ENCODE measurements around the gene FAM174B. TPM values are rescaled to one million over a fixed set of nuclear protein-coding genes. Genes with fewer than 3 reads are reported as not detected.

The FAM174B gene
- total RNA-seq, 1 donor from 2014 or later = 3.1 TPM

DNA sequence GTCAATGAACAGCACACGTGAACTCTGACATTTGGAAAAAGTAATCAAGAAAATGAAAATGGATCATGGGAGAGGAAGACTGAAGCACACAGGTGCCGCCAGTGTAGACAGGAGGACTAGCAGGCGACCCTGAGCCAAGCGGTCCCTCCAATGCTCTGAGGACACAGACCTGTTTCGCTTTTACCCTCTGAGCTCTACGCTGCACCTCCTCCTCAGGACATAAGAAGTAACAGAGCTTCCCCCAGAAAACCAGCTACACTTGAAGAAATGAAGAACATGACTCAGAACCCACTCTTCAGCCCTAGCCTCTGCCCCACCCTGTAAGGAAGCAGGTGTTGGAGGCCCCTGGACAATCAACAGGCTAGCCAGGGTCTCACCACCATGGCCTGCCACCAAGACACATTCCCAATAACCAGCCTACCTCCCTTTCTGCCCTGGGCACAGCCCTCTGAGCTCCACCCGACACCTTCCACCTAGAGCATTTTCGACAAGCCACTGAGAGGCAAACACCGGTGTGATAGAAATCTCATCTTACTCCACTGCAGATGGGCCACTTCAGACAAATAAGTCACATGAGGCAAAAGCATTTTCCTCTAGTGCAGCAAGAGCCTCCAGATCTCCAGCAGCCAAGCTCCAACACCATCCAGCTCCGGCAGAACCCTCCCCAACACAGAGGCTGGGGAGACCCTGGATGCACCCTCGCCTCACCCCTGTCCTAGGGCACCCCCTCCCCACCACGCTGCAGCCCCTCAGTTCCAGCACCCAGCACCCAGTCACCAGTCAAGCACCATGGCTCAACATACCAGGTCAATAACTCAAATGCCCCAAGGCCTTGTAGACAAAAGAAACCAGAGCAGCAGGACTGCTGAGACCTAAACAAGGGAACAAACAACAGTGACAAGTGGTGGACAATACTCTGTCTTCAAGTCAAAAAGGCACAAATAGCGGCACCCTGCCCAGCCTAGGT is 11.4 kb downstream of the FAM174B start:
- intact Hi-C loops (cut with micrococcal nuclease) = no loop called here

DNA sequence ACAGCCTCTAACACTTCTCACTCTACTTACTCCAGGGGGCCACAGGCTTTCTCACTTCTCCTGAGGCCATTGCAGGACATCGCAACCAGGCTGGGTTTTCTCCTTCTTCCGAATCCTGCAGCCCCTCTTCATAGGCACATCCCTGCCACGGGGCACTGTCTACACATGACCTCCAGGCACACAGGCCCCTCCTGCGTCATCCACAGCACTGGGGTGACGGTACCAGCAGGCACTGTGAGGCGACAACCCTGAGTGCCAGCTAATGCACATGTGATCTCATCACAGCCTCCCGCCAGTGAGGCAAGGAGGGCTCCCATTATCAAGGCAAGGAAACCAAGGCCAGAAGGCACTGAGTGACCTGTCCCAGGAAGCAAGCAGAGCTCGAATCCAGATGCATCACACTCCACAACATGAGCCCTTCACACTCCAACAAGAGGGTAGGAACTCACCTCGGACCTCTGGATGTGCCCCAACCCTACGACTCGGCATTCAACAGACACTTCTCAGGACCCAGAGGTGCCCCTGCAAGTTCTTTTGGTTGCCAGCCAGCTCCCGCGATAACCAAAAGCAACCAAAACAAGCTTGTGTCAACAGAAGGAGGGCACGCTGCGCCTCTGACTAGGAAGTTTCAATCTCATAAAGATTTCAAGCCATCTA is 16.7 kb downstream of the FAM174B start:
- intact Hi-C loops (cut with micrococcal nuclease) = no loop called here

DNA sequence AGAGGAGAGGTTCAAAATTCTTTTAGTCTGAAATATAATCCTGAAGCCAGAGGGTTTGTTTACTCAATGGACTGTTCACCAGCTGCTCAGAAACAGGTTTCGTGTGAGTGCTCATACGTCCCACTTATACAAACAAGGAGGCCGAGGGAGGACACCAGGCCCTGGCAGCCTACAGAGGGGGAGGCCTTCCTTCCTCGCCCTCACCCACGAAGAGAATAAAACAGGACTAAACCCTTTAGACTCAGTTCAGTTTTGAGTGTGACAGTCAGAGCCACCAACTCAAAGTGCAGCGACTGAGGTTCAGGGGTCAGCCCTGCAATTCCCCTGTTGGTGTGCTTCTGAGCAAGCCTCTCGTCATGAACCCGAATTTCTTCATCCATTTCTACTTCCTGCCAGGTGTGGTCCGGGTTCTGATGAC is 17.3 kb downstream of the FAM174B start:
- intact Hi-C loops (cut with micrococcal nuclease) = no loop called here

DNA sequence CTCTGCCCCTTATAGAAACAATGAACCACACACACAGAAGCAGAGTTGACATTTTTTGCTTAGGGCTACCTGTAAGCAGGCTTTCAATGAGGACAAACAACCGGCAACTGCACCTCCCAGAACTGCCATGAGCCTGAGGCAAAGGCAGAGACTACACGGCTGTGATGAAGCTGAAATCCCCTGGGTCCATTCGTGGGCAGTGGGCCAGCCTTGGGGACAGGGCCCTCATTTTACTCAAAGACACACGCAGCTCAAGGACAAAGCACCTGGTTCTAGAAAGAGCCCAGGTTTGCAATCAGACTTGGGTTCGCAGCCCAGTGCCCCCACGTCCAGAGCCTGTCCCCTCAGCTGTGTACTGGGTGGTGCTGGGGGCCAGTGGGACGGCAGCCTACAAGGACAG is 17.9 kb downstream of the FAM174B start:
- intact Hi-C loops (cut with micrococcal nuclease) = no loop called here

DNA sequence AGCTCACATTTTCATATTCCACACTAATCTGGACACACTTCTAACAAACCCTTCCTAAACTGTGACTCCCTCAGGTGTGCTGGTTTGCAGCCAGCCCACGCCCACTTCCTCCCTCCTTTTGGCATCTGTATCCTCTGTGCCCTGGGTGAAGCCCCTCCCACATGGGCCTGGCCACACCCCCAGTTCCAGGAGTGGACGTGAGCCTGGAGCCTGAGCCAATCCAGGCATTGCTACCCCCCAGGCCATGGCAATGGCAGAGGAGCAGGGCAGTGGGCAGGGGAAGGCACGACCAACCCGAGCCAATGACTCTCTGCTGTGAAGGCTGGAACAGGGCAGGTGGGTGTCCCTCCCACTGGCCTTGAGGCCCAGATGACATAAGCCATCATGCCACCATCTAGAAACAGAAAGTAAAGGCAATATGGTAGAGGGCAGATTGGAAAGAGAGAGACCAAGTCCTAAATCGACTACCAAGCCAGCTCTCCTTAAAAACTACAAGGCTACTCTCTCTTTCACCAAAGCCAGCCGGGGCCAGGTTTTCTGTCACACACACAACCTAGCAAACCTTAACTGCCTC is 18.6 kb downstream of the FAM174B start:
- intact Hi-C loops (cut with micrococcal nuclease) = no loop called here

DNA sequence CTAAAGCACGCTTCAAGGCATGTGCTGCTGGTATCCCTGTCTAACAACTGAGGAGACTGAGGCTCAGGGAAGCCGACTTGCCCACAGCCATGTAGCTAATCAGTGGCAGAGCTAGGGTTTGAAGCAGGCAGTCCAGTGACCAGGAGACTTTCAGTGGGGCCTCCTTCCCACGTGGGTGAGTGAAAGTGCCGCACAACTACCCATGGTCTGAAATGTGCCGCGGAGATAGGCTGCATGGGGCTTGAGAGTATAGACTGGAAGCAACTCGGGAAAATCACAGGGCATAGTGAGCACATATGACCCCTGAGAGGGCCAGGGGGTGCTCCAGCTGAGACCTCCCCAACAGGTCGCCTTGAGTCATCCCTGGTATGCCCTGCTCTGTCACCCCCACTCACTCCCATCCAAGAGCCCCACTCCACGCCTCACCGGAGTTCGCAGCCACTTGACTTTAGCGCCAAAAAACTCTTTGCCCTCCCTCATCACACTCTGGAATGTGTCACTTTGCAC is 19.1 kb downstream of the FAM174B start:
- intact Hi-C loops (cut with micrococcal nuclease) = no loop called here

DNA sequence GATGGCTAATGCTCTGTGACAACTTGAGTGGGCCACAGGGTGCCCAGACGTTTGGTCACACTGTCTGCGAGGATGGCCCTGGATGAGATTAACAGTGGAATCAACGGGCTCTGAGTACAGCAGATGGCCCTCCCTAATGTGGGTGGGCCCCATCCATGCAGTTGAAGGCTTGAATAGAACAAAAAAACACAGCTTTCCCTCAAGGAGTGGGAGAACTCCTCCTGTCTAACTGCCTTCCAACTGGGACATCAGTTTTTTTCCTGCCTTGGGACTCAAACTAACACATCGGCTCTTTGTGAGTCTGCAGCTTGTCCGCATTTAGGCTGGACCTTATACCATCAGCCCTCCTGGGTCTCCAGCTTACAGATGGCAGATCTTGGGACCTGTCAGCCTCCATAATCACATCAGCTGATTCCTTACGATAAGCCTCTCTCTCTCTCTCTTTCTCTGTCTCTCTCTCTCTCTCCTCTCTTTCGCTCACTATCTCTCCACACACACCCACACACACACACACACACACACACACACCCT is 20.8 kb downstream of the FAM174B start:
- intact Hi-C loops (cut with micrococcal nuclease) = no loop called here

DNA sequence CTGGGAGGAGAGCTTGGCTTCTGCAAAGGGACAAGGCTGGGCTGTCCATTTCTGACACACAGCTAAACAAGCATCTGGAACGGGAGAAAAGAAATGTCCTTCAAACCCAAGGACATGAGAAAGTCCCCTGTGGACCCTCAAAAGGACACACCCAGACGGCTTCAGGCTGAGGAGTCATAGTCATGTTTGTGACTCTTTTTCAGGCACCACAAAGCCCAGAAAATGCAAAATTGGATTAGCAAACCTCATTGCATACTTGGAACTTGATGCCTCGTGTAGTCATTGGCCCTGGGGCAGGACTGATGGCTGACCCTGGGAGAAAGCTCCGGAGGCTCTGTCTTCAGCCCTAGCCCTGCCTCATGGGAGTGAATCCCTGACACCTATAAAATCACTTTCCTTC is 21.5 kb downstream of the FAM174B start:
- intact Hi-C loops (cut with micrococcal nuclease) = no loop called here

DNA sequence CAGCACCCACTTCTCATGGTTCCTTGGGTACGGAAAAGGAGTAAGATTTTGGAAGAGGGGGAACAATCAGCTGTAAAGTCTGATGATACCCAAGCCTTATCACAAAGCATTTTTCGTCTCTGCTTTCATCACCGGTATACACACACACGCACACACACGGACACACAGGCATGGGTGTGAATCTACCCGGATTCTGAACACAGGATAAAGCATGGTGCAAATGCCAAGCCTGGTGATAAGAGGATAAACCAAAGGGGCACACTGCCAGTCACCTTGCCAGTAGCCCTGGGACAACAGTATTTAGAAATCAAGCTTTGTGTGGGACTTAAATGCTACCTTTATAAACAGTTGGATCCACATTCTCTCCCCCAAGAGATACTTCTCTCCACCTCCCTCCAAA is 22.2 kb downstream of the FAM174B start:
- intact Hi-C loops (cut with micrococcal nuclease) = no loop called here

DNA sequence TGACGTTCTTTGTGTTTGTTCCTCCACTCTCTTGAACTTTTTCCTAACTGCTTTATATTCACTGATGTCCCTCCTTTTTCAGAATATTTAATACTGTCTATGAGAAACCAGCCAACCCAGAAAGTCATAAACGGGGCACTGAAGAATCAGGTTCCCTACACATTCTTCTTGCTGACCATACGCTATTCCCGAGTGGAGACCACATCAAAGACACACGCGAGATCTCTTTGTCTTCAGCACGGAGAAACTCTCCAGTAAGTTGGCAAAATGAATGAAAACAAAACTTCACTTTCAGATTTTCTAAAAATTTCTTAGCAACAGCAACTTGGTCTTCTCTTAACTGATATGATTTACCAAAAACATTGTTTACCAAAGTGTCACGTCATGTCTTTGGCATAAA is 22.6 kb downstream of the FAM174B start:
- intact Hi-C loops (cut with micrococcal nuclease) = no loop called here

DNA sequence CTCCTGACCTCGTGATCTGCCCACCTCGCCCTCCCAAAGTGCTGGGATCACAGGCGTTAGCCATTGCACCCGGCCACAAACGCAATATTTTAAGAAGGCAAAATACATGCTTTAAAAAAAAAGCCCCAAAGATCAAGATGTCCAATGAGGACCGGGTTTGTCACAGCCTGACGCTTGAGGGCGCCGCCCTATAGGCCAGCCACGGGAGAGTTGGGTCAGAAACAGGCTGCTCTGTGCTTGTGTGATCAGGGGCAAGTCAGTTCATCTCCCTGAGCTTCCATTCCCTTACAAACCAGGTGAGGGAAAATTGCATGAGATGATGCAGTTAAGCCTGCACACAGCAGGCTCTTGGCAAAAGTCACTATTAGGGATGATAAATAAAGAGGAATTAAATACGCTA is 23.9 kb downstream of the FAM174B start:
- intact Hi-C loops (cut with micrococcal nuclease) = no loop called here

DNA sequence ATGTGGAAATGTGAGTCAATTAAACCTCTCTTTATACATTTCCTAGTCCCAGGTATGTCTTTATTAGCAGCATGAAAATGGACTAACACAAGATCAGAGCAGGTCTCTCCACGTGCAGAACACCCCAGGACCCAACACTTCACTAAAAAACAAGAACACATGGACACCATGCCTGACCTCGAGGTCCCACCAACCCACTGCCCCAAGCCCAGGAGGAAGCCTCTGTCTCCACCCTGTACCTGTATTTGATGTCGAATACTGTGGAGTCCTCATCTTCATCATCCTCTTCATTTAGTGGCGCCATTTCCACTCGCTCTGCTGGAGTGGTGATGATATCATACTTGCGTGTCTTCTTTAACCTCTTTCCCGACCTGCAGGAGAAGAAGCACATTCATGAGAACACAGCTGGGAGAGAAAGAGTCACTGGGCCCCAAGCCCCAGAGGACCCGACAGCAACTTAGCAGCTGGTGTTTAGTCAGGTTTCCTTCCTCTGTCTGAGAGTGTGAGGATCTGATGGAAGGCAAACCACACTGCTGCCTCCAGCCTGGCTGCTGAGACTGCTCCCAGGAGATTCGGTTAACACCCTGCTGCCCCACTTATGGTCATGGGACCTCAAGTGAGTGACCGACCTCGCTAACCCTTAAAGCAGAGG is 25.5 kb downstream of the FAM174B start:
- intact Hi-C loops (cut with micrococcal nuclease) = no loop called here

DNA sequence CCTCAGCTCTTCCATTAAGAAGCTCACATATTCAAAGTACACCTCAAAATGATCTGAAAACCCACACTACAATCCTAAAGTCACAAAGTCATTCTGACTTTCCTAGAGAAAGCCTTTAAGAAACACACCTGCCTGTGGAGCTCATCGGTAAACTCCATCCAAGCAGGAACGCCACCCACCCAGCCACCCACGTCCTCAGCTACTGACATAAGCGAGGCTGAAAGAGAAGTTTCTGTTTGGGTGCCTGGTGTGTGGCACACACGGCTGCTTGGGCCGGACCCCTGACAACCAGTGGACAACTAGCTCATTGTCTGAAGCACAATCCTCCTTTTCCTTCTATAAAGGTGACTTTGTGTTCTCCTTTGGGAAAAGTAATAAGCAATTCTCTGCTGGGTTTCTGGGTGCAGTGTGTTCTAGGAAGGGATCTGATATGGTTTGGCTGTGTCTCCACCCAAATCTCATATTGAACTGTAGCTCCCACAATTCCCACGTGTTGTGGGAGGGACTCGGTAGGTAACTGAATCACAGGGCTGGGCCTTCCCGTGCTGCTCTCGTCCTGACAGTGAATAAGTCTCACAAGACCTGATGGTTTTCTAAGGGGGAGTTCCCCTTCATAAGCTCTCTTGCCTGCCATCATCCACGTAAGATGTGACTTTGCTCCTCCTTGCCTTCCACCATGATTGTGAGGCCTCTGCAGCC is 26.1 kb downstream of the FAM174B start:
- intact Hi-C loops (cut with micrococcal nuclease) = no loop called here

DNA sequence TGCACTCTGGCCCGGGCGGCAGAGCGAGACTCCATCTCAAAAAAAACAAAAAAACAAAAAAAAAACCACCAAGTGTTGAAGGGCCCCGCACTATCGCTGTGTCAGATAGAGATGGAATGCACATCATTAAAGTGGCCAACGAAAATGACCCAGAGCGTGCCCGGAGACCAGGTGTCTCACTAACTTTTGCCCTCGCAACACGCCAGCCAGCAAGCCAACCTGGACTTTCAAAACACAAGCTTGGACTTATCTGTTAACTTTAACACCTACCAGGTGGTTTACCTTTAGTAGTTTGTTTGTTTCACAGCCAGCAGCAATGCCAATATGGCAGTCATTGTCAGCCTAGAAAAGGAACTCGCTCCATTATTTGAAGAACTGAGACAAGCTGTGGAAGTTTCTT is 28.6 kb downstream of the FAM174B start:
- intact Hi-C loops (cut with micrococcal nuclease) = no loop called here

DNA sequence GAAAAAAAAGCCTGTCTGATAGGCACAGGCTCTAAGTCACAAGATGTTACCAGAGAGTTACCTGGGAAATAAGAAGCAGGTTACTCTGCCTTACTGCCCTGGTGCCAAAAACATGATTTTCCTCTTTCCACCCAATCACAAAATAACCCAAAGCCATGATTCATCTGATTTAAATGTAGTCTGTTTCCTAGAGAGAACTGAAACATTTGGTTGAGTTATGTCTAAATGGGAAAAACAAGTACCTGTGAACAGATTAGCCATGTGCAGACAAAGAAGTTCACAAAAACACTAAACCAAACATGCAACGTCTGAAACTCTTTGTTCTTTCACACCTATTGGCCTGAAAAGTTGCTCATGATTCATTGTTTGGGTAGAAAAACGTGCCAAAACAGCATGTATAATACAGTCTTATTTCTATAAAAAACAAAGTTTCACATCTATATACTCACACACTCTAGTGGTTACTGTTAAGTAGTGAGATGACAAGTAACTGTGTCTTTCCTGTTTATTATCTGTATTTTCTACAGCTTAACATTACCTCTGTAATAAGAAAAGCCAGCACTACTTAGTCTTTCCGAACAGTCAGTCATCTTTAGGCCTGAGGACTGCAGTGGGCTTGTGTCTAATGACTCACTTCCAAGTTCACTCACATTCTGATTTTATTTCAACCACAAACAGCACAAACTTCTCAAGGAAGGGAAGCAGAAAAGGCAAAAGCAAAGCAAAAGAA is 30.2 kb downstream of the FAM174B start:
- intact Hi-C loops (cut with micrococcal nuclease) = no loop called here

DNA sequence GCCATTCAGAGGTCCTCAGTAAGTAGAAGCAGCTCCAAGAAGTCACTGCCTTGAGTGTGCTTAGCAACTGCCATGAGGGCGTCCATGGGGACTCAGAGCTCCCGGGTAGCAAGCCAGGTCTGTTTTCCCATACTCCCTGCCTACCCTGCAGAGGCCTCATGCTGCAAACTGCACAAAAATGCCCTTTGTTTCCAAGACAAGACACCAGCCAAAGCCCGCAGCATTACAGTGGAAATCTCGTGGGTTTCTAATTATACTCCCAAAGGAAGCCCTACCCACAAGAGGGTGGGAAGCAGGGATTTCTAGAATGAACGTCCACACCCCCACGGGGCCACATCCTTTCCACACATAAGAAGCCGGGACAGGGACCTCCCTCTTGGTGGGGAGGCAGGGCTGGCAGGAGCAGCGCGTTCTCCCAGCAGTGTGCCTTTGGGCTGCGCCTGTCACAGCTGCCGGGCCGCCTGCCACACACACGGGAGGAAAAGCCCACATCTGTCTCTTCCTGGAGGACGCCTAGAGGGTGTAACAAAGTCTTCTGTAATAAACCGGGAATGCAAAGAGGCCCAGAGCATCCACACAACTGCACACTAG is 31.1 kb downstream of the FAM174B start:
- intact Hi-C loops (cut with micrococcal nuclease) = no loop called here

DNA sequence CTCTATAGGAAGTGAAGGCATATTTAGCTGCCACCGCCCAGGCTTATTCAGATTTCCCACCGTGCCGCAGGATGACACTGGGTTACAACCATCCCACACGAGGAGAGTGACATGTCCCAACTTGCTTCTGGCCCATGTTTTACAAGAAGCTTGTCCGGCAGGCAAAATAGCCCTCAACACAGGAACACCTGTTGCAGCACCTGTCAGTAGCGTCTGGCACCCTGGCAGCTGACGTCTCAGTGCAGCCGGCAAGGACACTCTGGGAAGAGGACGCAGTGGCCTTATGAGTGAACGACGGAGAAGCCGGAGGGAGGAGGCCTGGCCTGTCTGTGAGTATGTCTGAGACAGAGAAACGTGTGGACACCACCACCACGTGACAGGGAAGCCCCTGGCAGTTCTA is 32.1 kb downstream of the FAM174B start:
- intact Hi-C loops (cut with micrococcal nuclease) = no loop called here

DNA sequence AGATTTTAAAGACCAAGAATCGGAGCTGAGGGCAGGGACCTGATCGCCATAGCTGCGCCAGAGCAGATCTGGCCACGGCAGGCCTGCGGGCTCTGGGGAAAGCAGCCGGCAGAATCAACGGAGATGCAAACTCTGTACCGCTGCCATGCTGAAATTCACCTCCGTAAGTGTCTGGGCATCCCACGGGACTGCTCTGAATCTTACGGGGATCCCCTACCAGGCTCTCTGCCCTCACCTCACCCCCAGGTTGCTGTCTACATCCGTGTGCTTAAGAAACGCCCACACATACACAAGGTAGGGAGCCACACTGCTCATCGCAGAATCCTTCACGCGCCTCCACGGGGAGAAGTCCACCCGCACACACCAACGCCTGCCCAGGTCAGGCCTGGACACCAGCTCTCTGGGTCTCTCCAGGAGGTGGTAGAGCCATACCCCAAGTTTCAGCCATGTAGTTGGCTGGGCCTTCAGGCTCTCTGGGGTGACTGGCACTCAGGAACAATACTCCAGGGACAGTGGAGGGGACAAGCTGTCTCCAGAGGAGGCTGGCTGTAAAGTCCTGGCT is 33.5 kb downstream of the FAM174B start:
- intact Hi-C loops (cut with micrococcal nuclease) = no loop called here

DNA sequence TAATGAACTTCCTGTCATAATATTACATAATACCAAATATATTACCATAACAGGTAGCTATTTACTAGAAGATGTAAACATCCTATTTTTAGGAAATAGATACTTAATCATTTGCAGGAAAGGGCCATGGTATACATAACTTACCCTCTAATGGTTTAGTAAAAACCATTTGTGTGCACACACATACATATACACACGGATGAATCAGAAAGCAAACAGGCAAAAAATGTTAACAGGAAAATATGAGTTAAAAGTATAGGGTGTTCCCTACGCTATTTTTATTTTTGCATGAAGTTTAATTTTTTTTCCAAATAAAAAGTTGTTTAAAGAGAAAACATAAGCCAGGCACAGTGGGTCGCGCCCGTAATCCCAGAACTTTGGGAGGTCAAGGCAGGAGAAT is 34.6 kb downstream of the FAM174B start:
- intact Hi-C loops (cut with micrococcal nuclease) = no loop called here
